Lower leg skin (tissue), 3 donors: ENCODE data around the gene MYCBP2.

ENCODE experiments used
- POLR2A ChIP-seq, 2 donors: fragments of 450-650 bp; IDR thresholded peaks; one replicate each; pipeline ENCODE4 v1.6.1; 2016 to 2017; ENCODE audit warnings: antibody characterized with exemption in 2 of 2, mild to moderate bottlenecking in 1 of 2, moderate library complexity in 1 of 2
- TF ChIP-seq, protein P1 (sequence below), 3 donors: fragments of 450-650 bp; IDR thresholded peaks; one replicate each; pipeline ENCODE4 v1.5.1; 2016; ENCODE audit warnings: antibody characterized with exemption in 3 of 3, mild to moderate bottlenecking in 3 of 3, moderate library complexity in 2 of 3

DNA sequence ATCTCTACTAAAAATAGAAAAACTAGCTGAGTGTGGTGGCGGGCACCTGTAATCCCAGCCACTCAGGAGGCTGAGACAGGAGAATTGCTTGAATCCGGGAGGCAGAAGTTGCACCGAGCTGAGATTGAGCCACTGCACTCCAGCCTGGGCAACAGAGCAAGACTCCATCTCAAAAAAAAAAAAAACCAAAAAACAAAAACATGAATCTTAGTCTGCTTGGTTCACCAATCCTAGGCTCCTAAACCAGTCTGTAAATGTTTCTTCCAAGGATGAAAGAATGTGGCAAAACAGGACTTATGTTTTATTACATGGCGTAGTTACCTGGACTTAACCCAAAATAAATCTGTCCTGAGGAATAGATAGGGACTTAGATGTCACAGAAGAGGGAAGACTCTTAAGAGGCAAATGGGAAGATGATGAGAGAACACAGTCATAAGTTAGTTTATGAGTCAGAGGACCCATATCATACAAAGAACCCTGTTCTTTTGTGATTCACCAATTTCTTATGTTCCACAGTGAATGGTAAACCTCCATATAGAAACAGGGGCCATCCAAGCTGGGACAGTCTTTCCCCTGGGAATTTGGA is 293.1 kb downstream of the MYCBP2 start:
- no peak for TF ChIP-seq POLR2A (IDR thresholded peaks at IDR 0.05)
- TF ChIP-seq, protein P1, sequence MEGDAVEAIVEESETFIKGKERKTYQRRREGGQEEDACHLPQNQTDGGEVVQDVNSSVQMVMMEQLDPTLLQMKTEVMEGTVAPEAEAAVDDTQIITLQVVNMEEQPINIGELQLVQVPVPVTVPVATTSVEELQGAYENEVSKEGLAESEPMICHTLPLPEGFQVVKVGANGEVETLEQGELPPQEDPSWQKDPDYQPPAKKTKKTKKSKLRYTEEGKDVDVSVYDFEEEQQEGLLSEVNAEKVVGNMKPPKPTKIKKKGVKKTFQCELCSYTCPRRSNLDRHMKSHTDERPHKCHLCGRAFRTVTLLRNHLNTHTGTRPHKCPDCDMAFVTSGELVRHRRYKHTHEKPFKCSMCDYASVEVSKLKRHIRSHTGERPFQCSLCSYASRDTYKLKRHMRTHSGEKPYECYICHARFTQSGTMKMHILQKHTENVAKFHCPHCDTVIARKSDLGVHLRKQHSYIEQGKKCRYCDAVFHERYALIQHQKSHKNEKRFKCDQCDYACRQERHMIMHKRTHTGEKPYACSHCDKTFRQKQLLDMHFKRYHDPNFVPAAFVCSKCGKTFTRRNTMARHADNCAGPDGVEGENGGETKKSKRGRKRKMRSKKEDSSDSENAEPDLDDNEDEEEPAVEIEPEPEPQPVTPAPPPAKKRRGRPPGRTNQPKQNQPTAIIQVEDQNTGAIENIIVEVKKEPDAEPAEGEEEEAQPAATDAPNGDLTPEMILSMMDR (IDR thresholded peaks at IDR 0.05): no peak
